Measurements from ENCODE around the gene USP31. TPM values are rescaled to one million over a fixed set of nuclear protein-coding genes. Genes with fewer than 3 reads are reported as not detected.

The USP31 gene
- total and polyA plus RNA-seq, 2 of the 13 experiments (the other 11 are each of a cell fraction or from before 2014, with no cell fraction given): 22.5 to 23.3 TPM

- TF ChIP-seq ZNF275 (CRISPR knock-in tag; IDR thresholded peaks at IDR 0.05; ENCODE audit: borderline replicate concordance) (no peak), ZNF431 (CRISPR knock-in tag; IDR thresholded peaks at IDR 0.05; ENCODE audit: borderline replicate concordance, low read depth) (0 out of 2 replicates have a peak, but pooled peaks have one; percentile 39), RXRA (CRISPR knock-in tag; IDR thresholded peaks at IDR 0.05) (no peak), MED13 (CRISPR knock-in tag; IDR thresholded peaks at IDR 0.05) (no peak), HOXA5 (CRISPR knock-in tag; IDR thresholded peaks at IDR 0.05) (peak; percentile 81; the same call in 1 of the 2 replicates), MLLT10 (CRISPR knock-in tag; IDR thresholded peaks at IDR 0.05) (no peak), HDAC1 (CRISPR knock-in tag; IDR thresholded peaks at IDR 0.05) (no peak), CEBPB (IDR thresholded peaks at IDR 0.05; ENCODE audit: borderline replicate concordance, low read depth, low read length) (no peak), ZSCAN9 (CRISPR knock-in tag; IDR thresholded peaks at IDR 0.05; ENCODE audit: borderline replicate concordance) (peak; percentile 97), ARNT2 (CRISPR knock-in tag; IDR thresholded peaks at IDR 0.05; ENCODE audit: low read depth) (no peak), CHD2 (IDR thresholded peaks at IDR 0.05; ENCODE audit: low read depth, low read length) (no peak), ZFP36L1 (CRISPR knock-in tag; IDR thresholded peaks at IDR 0.05) (peak; percentile 66; the same call in 1 of the 2 replicates), CC2D1A (CRISPR knock-in tag; IDR thresholded peaks at IDR 0.05) (no peak), AHR (CRISPR knock-in tag; IDR thresholded peaks at IDR 0.05) (no peak), CEBPZ (IDR thresholded peaks at IDR 0.05; ENCODE audit: low read length) (no peak), TOPORS (CRISPR knock-in tag; IDR thresholded peaks at IDR 0.05) (no peak), FUBP1 (CRISPR knock-in tag; IDR thresholded peaks at IDR 0.05; ENCODE audit: borderline replicate concordance) (no peak), ZNF577 (CRISPR knock-in tag; IDR thresholded peaks at IDR 0.05; ENCODE audit: borderline replicate concordance, low read depth) (no peak)
Observed at GRCh38 chr16:23026784-23027362, 122.4 kb downstream of the USP31 start (continued).

Data from HepG2 (cell line).